Neuronal stem cell (in vitro differentiated cells): ENCODE measurements around the gene FAM3B.

Source experiments
- DNase-seq: peaks from one replicate; pipeline ENCODE4 v3.0.0-alpha.2; 2013; ENCODE audit warnings: low spot score
- H2AFZ ChIP-seq: one replicate; pipeline ENCODE4 v1.6.1; 2013; ENCODE audit warnings: mild to moderate bottlenecking, low read length, inconsistent platforms
- H2AK5ac ChIP-seq: 2 replicates; pipeline ENCODE4 v1.6.1; 2013; ENCODE audit warnings: low read depth, mild to moderate bottlenecking, inconsistent platforms, low read length, moderate library complexity, mixed read lengths
- H2BK120ac ChIP-seq: 2 replicates; pipeline ENCODE4 v1.6.1; 2013; ENCODE audit warnings: low read depth, mild to moderate bottlenecking, inconsistent platforms, low read length, moderate library complexity, mixed read lengths
- H2BK12ac ChIP-seq: one replicate; pipeline ENCODE4 v1.6.1; 2013; ENCODE audit warnings: low read length, inconsistent platforms
- H2BK15ac ChIP-seq: 2 replicates; pipeline ENCODE4 v1.6.1; 2013; ENCODE audit warnings: mild to moderate bottlenecking, low read length, inconsistent platforms, mixed read lengths
- H2BK5ac ChIP-seq: one replicate; pipeline ENCODE4 v1.6.1; 2013; ENCODE audit warnings: inconsistent platforms, mild to moderate bottlenecking, low read length, moderate library complexity
- H3K14ac ChIP-seq: one replicate; pipeline ENCODE4 v1.6.1; 2013; ENCODE audit warnings: low read length, inconsistent platforms
- H3K18ac ChIP-seq: 2 replicates; pipeline ENCODE4 v1.6.1; 2013; ENCODE audit warnings: low read length, inconsistent platforms
- H3K23ac ChIP-seq: 2 replicates; pipeline ENCODE4 v1.6.1; 2013; ENCODE audit warnings: low read depth, mild to moderate bottlenecking, mixed read lengths, low read length, inconsistent platforms; ENCODE audit not compliant: poor library complexity
- H3K27ac ChIP-seq: replicated peaks from 3 replicates; pipeline ENCODE4 v1.5.1; 2013; ENCODE audit warnings: low read length, inconsistent platforms
- H3K27me3 ChIP-seq, 3 experiments: 2 replicates each; pipeline ENCODE4 v1.6.1; 2013; ENCODE audit warnings: low read length in 3 of 3, mild to moderate bottlenecking in 2 of 3, inconsistent platforms in 1 of 3, low read depth in 1 of 3, mixed read lengths in 1 of 3, moderate library complexity in 1 of 3; ENCODE audit not compliant: control insufficient read depth in 3 of 3, insufficient read depth in 3 of 3
- H3K36me3 ChIP-seq, 2 donors: replicated peaks in 1 of 2; 2 replicates each; pipeline ENCODE4 v1.6.1; 2013; ENCODE audit warnings: low read length in 2 of 2; ENCODE audit not compliant: control insufficient read depth in 2 of 2, insufficient read depth in 2 of 2
- H3K4ac ChIP-seq: 2 replicates; pipeline ENCODE4 v1.6.1; 2013; ENCODE audit warnings: inconsistent platforms, mild to moderate bottlenecking, low read length, moderate library complexity
- H3K4me1 ChIP-seq, 2 donors: 1 replicate in 1 of 2; 2 replicates in 1 of 2; pipeline ENCODE4 v1.6.1; 2013; ENCODE audit warnings: low read length in 2 of 2, low read depth in 1 of 2; ENCODE audit not compliant: control insufficient read depth in 2 of 2, insufficient read depth in 1 of 2
- H3K4me2 ChIP-seq: one replicate; pipeline ENCODE4 v1.6.1; 2013; ENCODE audit warnings: mild to moderate bottlenecking, low read length, inconsistent platforms; ENCODE audit not compliant: insufficient read depth, poor library complexity, severe bottlenecking
- H3K4me3 ChIP-seq, 2 donors: 2 replicates each; pipeline ENCODE4 v1.5.1; 2013; ENCODE audit warnings: low read length in 2 of 2, mild to moderate bottlenecking in 2 of 2, inconsistent platforms in 1 of 2, moderate library complexity in 1 of 2
- H3K79me1 ChIP-seq: one replicate; pipeline ENCODE4 v1.6.1; 2013; ENCODE audit warnings: low read depth, mild to moderate bottlenecking, inconsistent platforms, low read length, moderate library complexity
- H3K9ac ChIP-seq: one replicate; pipeline ENCODE4 v1.6.1; 2013; ENCODE audit warnings: mild to moderate bottlenecking, low read depth, low read length, inconsistent platforms; ENCODE audit not compliant: poor library complexity
- H3K9me3 ChIP-seq, 2 donors: replicated peaks in 1 of 2; 2 replicates each; pipeline versions ENCODE3 to v1.6.1; 2013; ENCODE audit warnings: low read length in 2 of 2, mild to moderate bottlenecking in 2 of 2, inconsistent platforms in 1 of 2, low read depth in 1 of 2, mixed read lengths in 1 of 2, moderate library complexity in 1 of 2; ENCODE audit not compliant: control insufficient read depth in 2 of 2, insufficient read depth in 1 of 2
- H4K8ac ChIP-seq: one replicate; pipeline ENCODE4 v1.6.1; 2013; ENCODE audit warnings: low read depth, mild to moderate bottlenecking, inconsistent platforms, low read length, moderate library complexity
- H4K91ac ChIP-seq: one replicate; pipeline ENCODE4 v1.6.1; 2013; ENCODE audit warnings: low read length, low read depth, mild to moderate bottlenecking, inconsistent platforms; ENCODE audit not compliant: poor library complexity
- WGBS, 2 donors: extraction: QIAGEN DNeasy Blood & Tissue Kit; methylation state at CpG; one replicate each; pipeline ENCODE4 v1.1.7; 2013; ENCODE audit warnings: missing lambda C conversion rate in 2 of 2, mixed read lengths in 1 of 2; ENCODE audit not compliant: insufficient read length in 2 of 2, insufficient replicate concordance in 1 of 2; ENCODE audit errors: extremely low coverage in 2 of 2; 5-methylcytosine and 5-hydroxymethylcytosine counted together

The FAM3B gene

DNA sequence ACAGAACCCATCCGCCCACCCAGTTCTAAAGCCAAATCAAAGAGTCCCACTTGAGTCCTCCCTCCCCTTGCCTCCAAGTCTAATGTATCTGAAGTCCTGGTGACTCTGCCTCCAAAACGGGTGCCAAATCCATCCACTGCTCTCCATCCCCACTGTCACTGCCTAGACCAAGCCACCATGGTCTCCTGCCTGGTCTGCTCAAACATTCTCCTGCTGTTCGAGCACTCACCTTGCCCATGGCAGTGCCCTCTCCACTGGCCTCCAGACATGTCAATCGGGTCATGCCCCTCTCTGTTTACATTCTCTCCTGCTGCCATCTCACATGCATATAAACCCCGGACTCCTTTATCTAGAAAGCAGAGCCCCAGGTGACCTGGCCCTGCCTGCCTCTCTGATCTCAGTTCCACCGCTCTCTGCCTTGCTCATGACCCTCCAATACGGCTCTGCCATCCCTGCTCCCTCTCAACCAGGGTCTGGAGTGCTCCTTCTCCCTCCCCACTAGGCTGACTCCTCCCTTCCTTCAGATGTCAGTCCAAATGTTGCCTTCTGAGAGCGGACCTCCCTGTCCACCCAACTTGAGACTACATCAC lies 77.4 kb downstream of the FAM3B start:
- Histone ChIP-seq H3K9me3 (peaks cover 0 to 3% of the 10 kb centered on the region in 2 donors), H3K79me1 (no peaks in the 10 kb centered on the region), H3K9ac (no peak overlapping the region), H4K8ac (no peak overlapping the region), H3K4me2 (no peak overlapping the region), H3K27me3 (no peaks in the 10 kb centered on the region), H3K14ac (no peak overlapping the region), H3K18ac (no peak overlapping the region), H3K27ac (no peak overlapping the region), H3K23ac (peak overlapping the region; percentile 1), H2AFZ (no peak overlapping the region), H2BK120ac (no peak overlapping the region), H2BK5ac (no peak overlapping the region), H4K91ac (peak overlapping the region; percentile 58), H3K4me1 (no peaks in the 10 kb centered on the region), H2BK15ac (no peak overlapping the region), H3K4ac (no peak overlapping the region), H3K36me3 (no peaks in the 10 kb centered on the region), H2AK5ac (no peak overlapping the region), H2BK12ac (no peak overlapping the region), H3K4me3 (no peak overlapping the region)
- no CpG with 5 or more reads among the region's 8 CpGs for WGBS, 2 donors
- DNase-seq = no peak

DNA sequence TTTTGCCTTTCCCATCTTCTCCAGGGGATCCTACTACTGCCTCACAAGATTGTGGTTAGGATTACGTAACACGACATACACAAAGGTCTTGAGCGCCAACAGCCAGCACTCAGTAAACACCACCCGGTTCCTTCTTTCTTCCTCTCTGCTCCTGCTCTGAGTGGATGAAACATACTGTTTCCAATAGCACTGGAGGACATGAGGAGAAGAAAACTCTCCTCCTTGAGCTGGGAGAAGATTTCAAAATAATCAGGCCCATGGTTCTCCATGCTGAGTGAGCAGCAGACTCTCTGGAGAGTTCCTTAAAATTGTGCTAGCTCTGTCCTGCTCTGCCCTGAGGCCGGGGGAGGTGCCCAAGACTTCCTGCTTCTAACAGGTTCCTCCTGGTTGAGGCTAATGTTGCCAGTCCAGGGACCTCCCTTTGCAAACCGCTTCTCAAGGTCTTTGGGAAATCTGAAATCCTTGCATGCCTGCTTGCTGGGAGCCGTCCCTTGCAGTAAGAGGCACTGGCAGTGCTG lies 80.0 kb downstream of the FAM3B start:
- no peak overlapping the region for H2BK120ac ChIP-seq
- H2BK12ac ChIP-seq = no peak overlapping the region
- no peak overlapping the region for H2AFZ ChIP-seq
- H2AK5ac ChIP-seq = no peak overlapping the region
- H4K91ac ChIP-seq = no peak overlapping the region
- no peak overlapping the region for H3K18ac ChIP-seq
- H3K79me1 ChIP-seq = no peaks in the 10 kb centered on the region
- WGBS, 2 donors = no CpG with 5 or more reads among the region's 7 CpGs
- no peak overlapping the region for H2BK15ac ChIP-seq
- no peak overlapping the region for H3K4me3 ChIP-seq
- H3K4me1 ChIP-seq = no peaks in the 10 kb centered on the region
- no peak overlapping the region for H3K4me2 ChIP-seq
- no peak overlapping the region for H3K23ac ChIP-seq
- no peak overlapping the region for H3K27ac ChIP-seq
- H3K36me3 ChIP-seq = no peaks in the 10 kb centered on the region
- no peak overlapping the region for H3K4ac ChIP-seq
- H3K9ac ChIP-seq = no peak overlapping the region
- no peaks in the 10 kb centered on the region for H3K27me3 ChIP-seq
- H3K9me3 ChIP-seq = peaks cover 0 to 3% of the 10 kb centered on the region in 2 donors
- H2BK5ac ChIP-seq = no peak overlapping the region
- H3K14ac ChIP-seq = no peak overlapping the region
- no peak for DNase-seq
- no peak overlapping the region for H4K8ac ChIP-seq

GRCh38 chr21:41397471-41397891 lies 80.9 kb downstream of the FAM3B start:
- WGBS, 2 donors = no CpG with 5 or more reads among the region's 7 CpGs
- no peak for DNase-seq
- Histone ChIP-seq H2BK15ac (no peak overlapping the region), H2AFZ (no peak overlapping the region), H3K4me1 (no peaks in the 10 kb centered on the region), H3K27ac (no peak overlapping the region), H3K79me1 (peaks cover 4% of the 10 kb centered on the region), H3K4ac (no peak overlapping the region), H2BK120ac (no peak overlapping the region), H3K9me3 (peaks cover 0 to 3% of the 10 kb centered on the region in 2 donors), H2BK5ac (no peak overlapping the region), H3K27me3 (no peaks in the 10 kb centered on the region), H3K18ac (peak overlapping the region; percentile 39), H3K36me3 (no peaks in the 10 kb centered on the region), H3K4me3 (no peak overlapping the region), H2BK12ac (no peak overlapping the region), H4K91ac (no peak overlapping the region), H3K14ac (no peak overlapping the region), H3K9ac (no peak overlapping the region), H3K4me2 (no peak overlapping the region), H3K23ac (no peak overlapping the region), H4K8ac (no peak overlapping the region), H2AK5ac (no peak overlapping the region)

GRCh38 chr21:41398251-41398650 lies 81.7 kb downstream of the FAM3B start:
- no peak overlapping the region for H3K4me3 ChIP-seq
- no peak overlapping the region for H3K23ac ChIP-seq
- no peaks in the 10 kb centered on the region for H3K27me3 ChIP-seq
- no peak overlapping the region for H2AFZ ChIP-seq
- H3K4ac ChIP-seq = no peak overlapping the region
- H3K9ac ChIP-seq = no peak overlapping the region
- H2BK120ac ChIP-seq = no peak overlapping the region
- H2BK5ac ChIP-seq = no peak overlapping the region
- no peak overlapping the region for H4K8ac ChIP-seq
- DNase-seq = no peak
- H2AK5ac ChIP-seq = no peak overlapping the region
- no peak overlapping the region for H2BK15ac ChIP-seq
- H4K91ac ChIP-seq = no peak overlapping the region
- H3K79me1 ChIP-seq = peaks cover 4% of the 10 kb centered on the region
- no peaks in the 10 kb centered on the region for H3K36me3 ChIP-seq
- WGBS, 2 donors = no CpG with 5 or more reads among the region's 4 CpGs
- H3K14ac ChIP-seq = no peak overlapping the region
- no peak overlapping the region for H2BK12ac ChIP-seq
- no peak overlapping the region for H3K27ac ChIP-seq
- no peak overlapping the region for H3K18ac ChIP-seq
- peaks cover 0 to 2% of the 10 kb centered on the region in 2 donors for H3K9me3 ChIP-seq
- H3K4me1 ChIP-seq = no peaks in the 10 kb centered on the region
- no peak overlapping the region for H3K4me2 ChIP-seq
